SK-N-SH (cell line): ENCODE data around the gene CPN2. TPM values are rescaled to one million over a fixed set of nuclear protein-coding genes. Genes with fewer than 3 reads are reported as not detected.

Experiments
- CTCF ChIA-PET: fragments of 300-600, 350-600 bp; formaldehyde crosslinking; extraction: SDS; loops from one replicate; lab custom pipeline; 2021; lab: Yijun Ruan, JAX
- POLR2A ChIA-PET: fragments of 350-600 bp; sonication (Branson Sonifier 250); formaldehyde crosslinking; extraction: SDS; loops from one replicate; lab custom pipeline; 2020; ENCODE audit warnings: antibody characterized with exemption, inconsistent platforms; lab: Yijun Ruan, JAX
- DNase-seq: peaks from one replicate; pipeline ENCODE4 v3.0.0; 2012
- H2AFZ ChIP-seq: fragments of 200-600 bp; sonication (generic); 2 replicates; pipeline ENCODE4 v1.8.1; 2016; ENCODE audit warnings: antibody characterized with exemption, mild to moderate bottlenecking, low read depth
- H3F3A ChIP-seq: fragments of 200-600 bp; sonication (generic); replicated peaks from 2 replicates; pipeline ENCODE3; 2016; ENCODE audit warnings: antibody characterized with exemption, mild to moderate bottlenecking; ENCODE audit not compliant: insufficient read depth
- H3K27ac ChIP-seq, 2 experiments: fragments of 200-500 bp in 1 of 2; fragments of 200-600 bp in 1 of 2; sonication (Bioruptor generic) in 1 of 2; sonication (generic), shearing (Covaris generic) in 1 of 2; 2 replicates each; pipeline versions ENCODE4 v1.5.1 to v1.6.1; 2014 to 2016; ENCODE audit warnings: low read depth in 2 of 2, inconsistent platforms in 1 of 2, low read length in 1 of 2, mild to moderate bottlenecking in 1 of 2, mixed read lengths in 1 of 2
- H3K27me3 ChIP-seq: fragments of 200-600 bp; sonication (generic), shearing (Covaris generic); 2 replicates; pipeline ENCODE4 v1.6.1; 2016; ENCODE audit warnings: mixed run types; ENCODE audit not compliant: insufficient read depth
- H3K36me3 ChIP-seq, 2 experiments: fragments of 200-500 bp in 1 of 2; fragments of 200-600 bp in 1 of 2; sonication (Bioruptor generic) in 1 of 2; sonication (generic) in 1 of 2; replicated peaks in 1 of 2; 2 replicates each; pipeline versions ENCODE3 to v1.5.1; 2014 to 2016; ENCODE audit warnings: low read length in 1 of 2, mild to moderate bottlenecking in 1 of 2; ENCODE audit not compliant: insufficient read depth in 2 of 2, control insufficient read depth in 1 of 2
- H3K4me1 ChIP-seq, 2 experiments: fragments of 200-500 bp in 1 of 2; fragments of 200-600 bp in 1 of 2; sonication (Bioruptor generic) in 1 of 2; sonication (generic), shearing (Covaris generic) in 1 of 2; 2 replicates each; pipeline versions ENCODE4 v1.5.1 to v1.6.1; 2014 to 2016; ENCODE audit warnings: low read depth in 1 of 2, low read length in 1 of 2, mixed run types in 1 of 2; ENCODE audit not compliant: insufficient read depth in 2 of 2, control insufficient read depth in 1 of 2
- H3K4me2 ChIP-seq: fragments of 200-600 bp; sonication (generic), shearing (Covaris generic); 2 replicates; pipeline ENCODE4 v1.6.1; 2017; ENCODE audit warnings: mixed run types
- H3K4me3 ChIP-seq, 2 experiments: fragments of 200-500 bp in 1 of 2; fragments of 200-600 bp in 1 of 2; sonication (Bioruptor generic) in 1 of 2; sonication (generic), shearing (Covaris generic) in 1 of 2; 2 replicates each; pipeline versions ENCODE4 v1.5.1 to v1.8.1; 2014 to 2016; ENCODE audit warnings: low read depth in 2 of 2, inconsistent platforms in 1 of 2, low read length in 1 of 2, mild to moderate bottlenecking in 1 of 2, mixed read lengths in 1 of 2, moderate library complexity in 1 of 2
- H3K79me2 ChIP-seq: fragments of 200-600 bp; sonication (generic); 2 replicates; pipeline ENCODE4 v1.8.1; 2017; ENCODE audit warnings: mild to moderate bottlenecking; ENCODE audit not compliant: insufficient read depth
- H3K9ac ChIP-seq: fragments of 200-600 bp; sonication (generic); 2 replicates; pipeline ENCODE4 v1.6.1; 2017; ENCODE audit warnings: mixed run types
- H3K9me2 ChIP-seq: fragments of 200-600 bp; sonication (generic); 2 replicates; pipeline ENCODE4 v1.6.1; 2017; ENCODE audit warnings: mixed run types
- H3K9me3 ChIP-seq: fragments of 200-600 bp; sonication (generic); 2 replicates; pipeline ENCODE4 v1.6.1; 2017; ENCODE audit warnings: mixed run types, mild to moderate bottlenecking, moderate library complexity
- H4K20me1 ChIP-seq: fragments of 200-600 bp; sonication (generic); 2 replicates; pipeline ENCODE4 v1.6.1; 2017; ENCODE audit warnings: mild to moderate bottlenecking, mixed run types; ENCODE audit not compliant: insufficient read depth
- CHD2 ChIP-seq: fragments of 150-350 bp; IDR thresholded peaks from 2 replicates; pipeline ENCODE4 v1.6.1; 2018; ENCODE audit warnings: low read length; ENCODE audit not compliant: partially characterized antibody
- CTCF ChIP-seq: fragments of 200-600 bp; sonication (generic); IDR thresholded peaks from 2 replicates; pipeline ENCODE4 v1.6.1; 2017; ENCODE audit warnings: antibody characterized with exemption, mild to moderate bottlenecking, moderate library complexity
- EP300 ChIP-seq, 2 experiments: IDR thresholded peaks; 2 replicates each; pipeline versions ENCODE4 v1.4.0 to v1.6.1; 2012; ENCODE audit warnings: borderline replicate concordance in 1 of 2, low read depth in 1 of 2, low read length in 1 of 2
- FOXJ3 ChIP-seq: sonication (generic); formaldehyde crosslinking; IDR thresholded peaks from 2 replicates; pipeline ENCODE4 v1.5.1; 2020; ENCODE audit warnings: mild to moderate bottlenecking, missing genetic modification reagents
- FOXM1 ChIP-seq: IDR thresholded peaks from 2 replicates; pipeline ENCODE4 v1.4.0; 2012; ENCODE audit warnings: low read depth, mild to moderate bottlenecking
- JUND ChIP-seq: IDR thresholded peaks from 2 replicates; pipeline ENCODE4 v1.4.0; 2012
- MEF2A ChIP-seq: IDR thresholded peaks from 2 replicates; pipeline ENCODE4 v1.4.0; 2012; ENCODE audit warnings: low read depth, borderline replicate concordance
- NFIC ChIP-seq: IDR thresholded peaks from 2 replicates; pipeline ENCODE4 v1.4.0; 2012; ENCODE audit warnings: borderline replicate concordance
- NRF1 ChIP-seq: IDR thresholded peaks from 2 replicates; pipeline ENCODE4 v1.6.1; 2012; ENCODE audit warnings: low read depth, mild to moderate bottlenecking, low read length
- POLR2AphosphoS5 ChIP-seq: IDR thresholded peaks from 2 replicates; pipeline ENCODE4 v1.6.1; 2012; ENCODE audit warnings: low read depth, low read length
- RAD21 ChIP-seq: IDR thresholded peaks from 2 replicates; pipeline ENCODE4 v1.6.1; 2012; ENCODE audit warnings: mild to moderate bottlenecking, low read length
- RFX5 ChIP-seq: IDR thresholded peaks from 2 replicates; pipeline ENCODE4 v1.6.1; 2012; ENCODE audit warnings: mild to moderate bottlenecking, improper control_type of control experiment, low read length
- RXRA ChIP-seq: IDR thresholded peaks from 2 replicates; pipeline ENCODE4 v1.4.0; 2012; ENCODE audit warnings: low read depth, mild to moderate bottlenecking, borderline replicate concordance
- SMC3 ChIP-seq: IDR thresholded peaks from 2 replicates; pipeline ENCODE4 v1.6.1; 2012; ENCODE audit warnings: low read depth, low read length, improper control_type of control experiment
- TEAD4 ChIP-seq: IDR thresholded peaks from 2 replicates; pipeline ENCODE4 v1.4.0; 2012; ENCODE audit warnings: mild to moderate bottlenecking, borderline replicate concordance; ENCODE audit not compliant: insufficient read depth
- USF2 ChIP-seq: fragments of 150-350 bp; IDR thresholded peaks from 2 replicates; pipeline ENCODE4 v1.6.1; 2017; ENCODE audit warnings: antibody characterized with exemption, low read length, low read depth, borderline replicate concordance
- YY1 ChIP-seq: IDR thresholded peaks from 2 replicates; pipeline ENCODE4 v1.4.0; 2012; ENCODE audit warnings: low read depth, mild to moderate bottlenecking
- whole genome bisulfite sequencing: methylation state at CpG from one replicate; pipeline ENCODE4 v1.1.6; 2017; ENCODE audit warnings: low lambda C conversion rate; 5-methylcytosine and 5-hydroxymethylcytosine counted together
- polyA plus RNA-seq, 3 experiments: library from polyadenylated mRNA; depleted of rRNA; stranded (reverse); fragments of >200 nt; gene quantifications; 2 replicates each; pipeline ENCODE4 v1.2.3, GENCODE V29; 2012
- TF ChIP-seq, protein P1 (sequence below): IDR thresholded peaks from 2 replicates; pipeline ENCODE4 v1.4.0; 2012; ENCODE audit warnings: low read depth, borderline replicate concordance
- TF ChIP-seq, protein P2 (sequence below): IDR thresholded peaks from 2 replicates; pipeline ENCODE4 v1.4.0; 2012; ENCODE audit warnings: low read depth, borderline replicate concordance
- TF ChIP-seq, protein P3 (sequence below): IDR thresholded peaks from 2 replicates; pipeline ENCODE4 v1.4.0; 2012; ENCODE audit warnings: low read depth

Gene CPN2
- polyA plus RNA-seq, 1 of the 3 experiments (the other 2 are of a cell fraction) = not detected

DNA sequence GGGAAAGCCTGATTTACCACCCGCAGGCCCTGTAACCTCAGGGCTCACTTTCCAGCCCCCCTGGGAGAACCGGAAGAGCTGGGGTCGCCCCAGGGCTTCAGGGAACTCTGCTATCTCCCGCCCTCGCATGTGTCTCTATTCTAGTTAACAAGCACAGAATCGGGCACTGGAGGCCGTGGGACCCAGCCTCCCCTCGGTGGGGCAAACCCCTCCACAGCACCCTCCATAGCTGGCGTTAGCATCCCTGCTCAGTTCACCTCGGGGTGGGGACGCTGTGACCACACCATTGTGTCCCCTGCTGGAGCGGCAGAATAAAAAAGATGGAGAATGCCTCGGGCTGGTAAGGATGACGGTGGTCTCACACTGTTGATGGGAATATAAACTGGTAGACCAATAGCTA lies 21.9 kb upstream of the CPN2 start:
- no peak overlapping the region for H3K9ac ChIP-seq
- H2AFZ ChIP-seq = no peak overlapping the region
- H3K4me3 ChIP-seq = no peak overlapping the region
- no peak overlapping the region for H3K4me2 ChIP-seq
- H3K27ac ChIP-seq = no peak overlapping the region
- H3K4me1 ChIP-seq = peaks cover 4 to 17% of the 10 kb centered on the region in 2 experiments; a peak in 2 of 4 replicates
- DNase-seq = no peak
- POLR2A ChIA-PET = no interaction called here
- H3F3A ChIP-seq = no peaks in the 10 kb centered on the region
- no peak for TF ChIP-seq USF2
- no peak for TF ChIP-seq NRF1
- TF ChIP-seq, protein P1, sequence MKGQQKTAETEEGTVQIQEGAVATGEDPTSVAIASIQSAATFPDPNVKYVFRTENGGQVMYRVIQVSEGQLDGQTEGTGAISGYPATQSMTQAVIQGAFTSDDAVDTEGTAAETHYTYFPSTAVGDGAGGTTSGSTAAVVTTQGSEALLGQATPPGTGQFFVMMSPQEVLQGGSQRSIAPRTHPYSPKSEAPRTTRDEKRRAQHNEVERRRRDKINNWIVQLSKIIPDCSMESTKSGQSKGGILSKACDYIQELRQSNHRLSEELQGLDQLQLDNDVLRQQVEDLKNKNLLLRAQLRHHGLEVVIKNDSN = no peak
- no peak for TF ChIP-seq YY1
- no peak for TF ChIP-seq FOXJ3 (CRISPR knock-in tag)
- no peak for TF ChIP-seq POLR2AphosphoS5
- no peak for TF ChIP-seq JUND
- TF ChIP-seq RXRA = no peak
- no peak for TF ChIP-seq TEAD4
- no peak for TF ChIP-seq SMC3
- no peak for TF ChIP-seq CHD2
- TF ChIP-seq, protein P2, sequence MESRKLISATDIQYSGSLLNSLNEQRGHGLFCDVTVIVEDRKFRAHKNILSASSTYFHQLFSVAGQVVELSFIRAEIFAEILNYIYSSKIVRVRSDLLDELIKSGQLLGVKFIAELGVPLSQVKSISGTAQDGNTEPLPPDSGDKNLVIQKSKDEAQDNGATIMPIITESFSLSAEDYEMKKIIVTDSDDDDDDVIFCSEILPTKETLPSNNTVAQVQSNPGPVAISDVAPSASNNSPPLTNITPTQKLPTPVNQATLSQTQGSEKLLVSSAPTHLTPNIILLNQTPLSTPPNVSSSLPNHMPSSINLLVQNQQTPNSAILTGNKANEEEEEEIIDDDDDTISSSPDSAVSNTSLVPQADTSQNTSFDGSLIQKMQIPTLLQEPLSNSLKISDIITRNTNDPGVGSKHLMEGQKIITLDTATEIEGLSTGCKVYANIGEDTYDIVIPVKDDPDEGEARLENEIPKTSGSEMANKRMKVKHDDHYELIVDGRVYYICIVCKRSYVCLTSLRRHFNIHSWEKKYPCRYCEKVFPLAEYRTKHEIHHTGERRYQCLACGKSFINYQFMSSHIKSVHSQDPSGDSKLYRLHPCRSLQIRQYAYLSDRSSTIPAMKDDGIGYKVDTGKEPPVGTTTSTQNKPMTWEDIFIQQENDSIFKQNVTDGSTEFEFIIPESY = no peak
- TF ChIP-seq RAD21 = no peak
- no peak for TF ChIP-seq CTCF
- TF ChIP-seq, protein P3, sequence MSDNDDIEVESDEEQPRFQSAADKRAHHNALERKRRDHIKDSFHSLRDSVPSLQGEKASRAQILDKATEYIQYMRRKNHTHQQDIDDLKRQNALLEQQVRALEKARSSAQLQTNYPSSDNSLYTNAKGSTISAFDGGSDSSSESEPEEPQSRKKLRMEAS = no peak
- TF ChIP-seq MEF2A = no peak
- no peak for TF ChIP-seq EP300 (IDR thresholded peaks at IDR 0.05; ENCODE audit: borderline replicate concordance in 1 of 2, low read depth in 1 of 2, low read length in 1 of 2)
- no peak for TF ChIP-seq RFX5
- TF ChIP-seq FOXM1 = no peak
- TF ChIP-seq NFIC = no peak
- H4K20me1 ChIP-seq = no peaks in the 10 kb centered on the region
- no peaks in the 10 kb centered on the region for H3K9me2 ChIP-seq
- CTCF ChIA-PET = interaction anchor here (1.0 to 2.0 kb wide), 3 partner anchors 29 to 38 kb away, joined by 3 to 7 read pairs (median 4); no protein-coding TSS in a partner anchor
- no peaks in the 10 kb centered on the region for H3K9me3 ChIP-seq
- H3K27me3 ChIP-seq = no peaks in the 10 kb centered on the region
- 79% methylated on average over 14 of the region's 14 CpGs for WGBS
- H3K36me3 ChIP-seq = no peaks in the 10 kb centered on the region
- no peaks in the 10 kb centered on the region for H3K79me2 ChIP-seq
